Caco-2 (cell line): ENCODE data around the gene CEBPG. TPM values are rescaled to one million over a fixed set of nuclear protein-coding genes. Genes with fewer than 3 reads are reported as not detected.

ENCODE experiments used
- BruUV-seq: library from RNA; stranded (reverse); fragments of 400-500 nt; replicated peaks from 2 replicates; lab custom pipeline; 2021; lab: Mats Ljungman, UMichigan
- CTCF ChIA-PET: fragments of 300-600 bp; sonication (Branson Sonifier 250); formaldehyde crosslinking; loops from one replicate; lab custom pipeline; 2022; ENCODE audit warnings: antibody characterized with exemption; lab: Charles Lee
- POLR2A ChIA-PET: fragments of 300-600 bp; sonication (Branson Sonifier 250); formaldehyde crosslinking; loops from one replicate; lab custom pipeline; 2022; ENCODE audit warnings: antibody characterized with exemption; lab: Charles Lee
- DNase-seq, 2 experiments: peaks; one replicate each; pipeline versions ENCODE4 v3.0.0 to v3.0.0-alpha.2; 2020 to 2022
- H3K27me3 ChIP-seq: replicated peaks from 2 replicates; pipeline ENCODE4 v1.6.0; 2011; ENCODE audit warnings: low read length; ENCODE audit not compliant: control insufficient read depth, insufficient read depth
- H3K36me3 ChIP-seq: 2 replicates; pipeline ENCODE4 v1.5.1; 2011; ENCODE audit warnings: low read length; ENCODE audit not compliant: control insufficient read depth, insufficient read depth
- H3K4me1 ChIP-seq: fragments of 250-450 bp; sonication (Bioruptor Pico); 2 replicates; pipeline ENCODE4 v1.5.1; 2020; ENCODE audit warnings: mild to moderate bottlenecking
- H3K4me3 ChIP-seq: 2 replicates; pipeline ENCODE4 v1.5.1; 2011; ENCODE audit warnings: low read depth, mild to moderate bottlenecking, control low read depth, low read length
- H3K9me3 ChIP-seq: fragments of 250-450 bp; sonication (Bioruptor Pico); 2 replicates; pipeline ENCODE4 v1.5.1; 2020; ENCODE audit warnings: mild to moderate bottlenecking, moderate library complexity
- H3K27ac Mint-ChIP-seq: one replicate; pipeline ENCODE4 v1.8.0; 2022; ENCODE audit warnings: mixed read lengths; ENCODE audit not compliant: unreplicated experiment
- H3K27me3 Mint-ChIP-seq: one replicate; pipeline ENCODE4 v1.8.0; 2022; ENCODE audit warnings: mixed read lengths; ENCODE audit not compliant: insufficient read depth, unreplicated experiment
- H3K36me3 Mint-ChIP-seq: one replicate; pipeline ENCODE4 v1.8.0; 2022; ENCODE audit warnings: mild to moderate bottlenecking, mixed read lengths; ENCODE audit not compliant: insufficient read depth, unreplicated experiment
- H3K4me1 Mint-ChIP-seq: one replicate; pipeline ENCODE4 v1.8.0; 2022; ENCODE audit warnings: low read depth, mixed read lengths; ENCODE audit not compliant: unreplicated experiment
- H3K4me3 Mint-ChIP-seq: one replicate; pipeline ENCODE4 v1.8.0; 2022; ENCODE audit warnings: mild to moderate bottlenecking, moderate library complexity, mixed read lengths; ENCODE audit not compliant: unreplicated experiment
- H3K9me3 Mint-ChIP-seq: one replicate; pipeline ENCODE4 v1.8.0; 2022; ENCODE audit warnings: mixed read lengths; ENCODE audit not compliant: unreplicated experiment
- intact Hi-C: fragments of 100-400 bp; cut with micrococcal nuclease; formaldehyde crosslinking; loops from one replicate; pipeline ENCODE4 v1.10.0; 2022; ENCODE audit not compliant: unreplicated experiment
- total RNA-seq: library from RNA; stranded (reverse); gene quantifications from 2 replicates; pipeline ENCODE4 v1.2.3, GENCODE V29; 2022
- TF ChIP-seq, protein P1 (sequence below), 2 experiments: fragments of 200-600 bp in 1 of 2; IDR thresholded peaks; 1 replicate in 1 of 2; 2 replicates in 1 of 2; pipeline versions ENCODE4 v1.5.1 to v1.8.0; 2011 to 2022; ENCODE audit warnings: antibody characterized with exemption in 1 of 2, control low read depth in 1 of 2, inconsistent platforms in 1 of 2, low read depth in 1 of 2, low read length in 1 of 2, mild to moderate bottlenecking in 1 of 2, moderate library complexity in 1 of 2; ENCODE audit not compliant: insufficient read depth in 1 of 2, severe bottlenecking in 1 of 2, unreplicated experiment in 1 of 2

The CEBPG gene
- total RNA-seq, 1 experiment from 2014 or later = 79.4 TPM

DNA sequence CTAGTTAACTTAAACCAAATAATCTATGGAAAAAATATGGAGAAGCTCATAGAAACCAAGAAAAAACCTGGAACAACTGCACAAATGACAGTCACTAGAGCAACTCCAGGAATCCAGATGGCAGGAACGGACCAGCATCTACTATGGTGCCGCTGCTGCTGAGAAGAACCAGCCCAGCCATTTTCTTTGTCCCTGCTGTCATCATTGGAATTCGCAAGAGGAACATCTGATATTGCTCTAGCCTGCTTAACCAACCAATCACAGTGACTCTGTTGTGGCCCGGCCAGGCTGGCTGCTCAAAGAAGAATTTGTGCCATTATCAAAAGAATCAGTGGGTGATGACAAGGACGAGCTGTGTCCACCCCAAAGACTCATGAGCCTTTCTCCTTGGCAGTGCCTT is 38.1 kb upstream of the CEBPG start:
- no TSS peak for BruUV-seq
- POLR2A ChIA-PET = interaction anchor here (1.0 kb wide), 1 partner anchor 38 kb away, joined by 3 read pairs; the partner anchor contains the start of gene CEBPG
- Histone ChIP-seq H3K4me3 (no peak overlapping the region), H3K36me3 (no peaks in the 10 kb centered on the region), H3K9me3 (no peaks in the 10 kb centered on the region), H3K27me3 (no peaks in the 10 kb centered on the region), H3K4me1 (peaks cover 5% of the 10 kb centered on the region; the same call in 1 of the 2 replicates)
- TF ChIP-seq, protein P1, sequence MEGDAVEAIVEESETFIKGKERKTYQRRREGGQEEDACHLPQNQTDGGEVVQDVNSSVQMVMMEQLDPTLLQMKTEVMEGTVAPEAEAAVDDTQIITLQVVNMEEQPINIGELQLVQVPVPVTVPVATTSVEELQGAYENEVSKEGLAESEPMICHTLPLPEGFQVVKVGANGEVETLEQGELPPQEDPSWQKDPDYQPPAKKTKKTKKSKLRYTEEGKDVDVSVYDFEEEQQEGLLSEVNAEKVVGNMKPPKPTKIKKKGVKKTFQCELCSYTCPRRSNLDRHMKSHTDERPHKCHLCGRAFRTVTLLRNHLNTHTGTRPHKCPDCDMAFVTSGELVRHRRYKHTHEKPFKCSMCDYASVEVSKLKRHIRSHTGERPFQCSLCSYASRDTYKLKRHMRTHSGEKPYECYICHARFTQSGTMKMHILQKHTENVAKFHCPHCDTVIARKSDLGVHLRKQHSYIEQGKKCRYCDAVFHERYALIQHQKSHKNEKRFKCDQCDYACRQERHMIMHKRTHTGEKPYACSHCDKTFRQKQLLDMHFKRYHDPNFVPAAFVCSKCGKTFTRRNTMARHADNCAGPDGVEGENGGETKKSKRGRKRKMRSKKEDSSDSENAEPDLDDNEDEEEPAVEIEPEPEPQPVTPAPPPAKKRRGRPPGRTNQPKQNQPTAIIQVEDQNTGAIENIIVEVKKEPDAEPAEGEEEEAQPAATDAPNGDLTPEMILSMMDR (IDR thresholded peaks at IDR 0.05; ENCODE audit: insufficient read depth in 1 of 2, low read depth in 1 of 2, low read length in 1 of 2, severe bottlenecking in 1 of 2, unreplicated experiment in 1 of 2) = no peak
- CTCF ChIA-PET = no interaction called here
- no peaks in the 10 kb centered on the region for H3K9me3 Mint-ChIP-seq
- DNase-seq = no peak
- no peak overlapping the region for H3K4me3 Mint-ChIP-seq
- H3K4me1 Mint-ChIP-seq = peaks cover 6% of the 10 kb centered on the region
- no peaks in the 10 kb centered on the region for H3K27me3 Mint-ChIP-seq
- H3K27ac Mint-ChIP-seq = no peak overlapping the region
- H3K36me3 Mint-ChIP-seq = no peaks in the 10 kb centered on the region
- intact Hi-C loops = no loop called here

DNA sequence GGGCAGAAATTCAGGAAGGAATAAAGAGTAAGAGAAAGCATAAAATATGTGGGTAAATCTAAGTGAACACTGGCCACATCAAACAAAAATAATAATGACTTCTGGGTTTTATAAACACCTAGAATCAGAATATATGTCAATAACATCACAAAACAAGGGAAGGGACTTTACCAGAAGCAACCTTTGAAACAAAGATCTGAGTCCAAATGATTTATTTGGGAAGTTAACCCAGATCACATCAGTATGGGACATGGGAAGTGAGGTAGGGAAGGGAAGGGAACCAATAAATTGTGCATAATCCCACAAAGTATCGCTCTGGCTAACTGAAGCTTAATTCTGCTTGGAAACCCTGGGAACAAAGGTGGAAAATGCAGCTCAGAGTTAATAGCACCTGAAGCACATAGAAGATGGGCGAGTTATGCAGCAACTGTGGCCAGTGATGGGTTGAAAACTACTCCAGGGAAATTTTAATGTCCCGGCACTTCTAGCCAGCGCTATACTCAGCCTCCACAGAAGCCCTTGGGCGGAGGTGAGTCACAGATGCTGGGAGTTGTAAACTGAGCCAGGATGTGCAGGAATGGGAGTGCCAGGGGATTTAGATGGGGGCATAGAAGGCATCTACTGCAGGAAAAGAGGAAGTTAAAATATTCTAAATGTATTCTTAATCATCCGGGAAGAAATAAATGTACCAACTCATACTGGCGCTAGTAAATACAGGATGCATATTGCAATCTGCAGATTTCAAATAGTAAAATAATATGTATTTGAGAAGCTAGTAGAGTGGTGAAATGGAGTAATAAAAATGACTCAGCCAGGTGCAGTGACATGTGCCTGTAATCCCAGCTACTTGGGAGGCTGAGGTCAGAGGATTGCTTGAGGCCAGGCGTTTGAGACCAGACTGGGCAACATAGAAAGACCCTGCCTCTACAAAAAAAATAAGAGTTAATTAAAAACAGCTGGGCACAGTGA is 34.2 kb upstream of the CEBPG start:
- CTCF ChIA-PET = no interaction called here
- no peaks in the 10 kb centered on the region for H3K9me3 Mint-ChIP-seq
- H3K27me3 ChIP-seq = no peaks in the 10 kb centered on the region
- H3K36me3 Mint-ChIP-seq = no peaks in the 10 kb centered on the region
- H3K4me1 ChIP-seq = no peaks in the 10 kb centered on the region
- no TSS peak for BruUV-seq
- intact Hi-C loops = no loop called here
- no peaks in the 10 kb centered on the region for H3K36me3 ChIP-seq
- H3K27me3 Mint-ChIP-seq = no peaks in the 10 kb centered on the region
- POLR2A ChIA-PET = interaction anchor here (0.6 kb wide), 1 partner anchor 35 kb away, joined by 4 read pairs; no protein-coding TSS in a partner anchor
- H3K9me3 ChIP-seq = no peaks in the 10 kb centered on the region
- H3K4me1 Mint-ChIP-seq = peaks cover 6% of the 10 kb centered on the region
- no peak for DNase-seq
- TF ChIP-seq, protein P1 (IDR thresholded peaks at IDR 0.05; ENCODE audit: insufficient read depth in 1 of 2, low read depth in 1 of 2, low read length in 1 of 2, severe bottlenecking in 1 of 2, unreplicated experiment in 1 of 2) = no peak
- no peak overlapping the region for H3K27ac Mint-ChIP-seq
- no peak overlapping the region for H3K4me3 Mint-ChIP-seq
- H3K4me3 ChIP-seq = no peak overlapping the region

DNA sequence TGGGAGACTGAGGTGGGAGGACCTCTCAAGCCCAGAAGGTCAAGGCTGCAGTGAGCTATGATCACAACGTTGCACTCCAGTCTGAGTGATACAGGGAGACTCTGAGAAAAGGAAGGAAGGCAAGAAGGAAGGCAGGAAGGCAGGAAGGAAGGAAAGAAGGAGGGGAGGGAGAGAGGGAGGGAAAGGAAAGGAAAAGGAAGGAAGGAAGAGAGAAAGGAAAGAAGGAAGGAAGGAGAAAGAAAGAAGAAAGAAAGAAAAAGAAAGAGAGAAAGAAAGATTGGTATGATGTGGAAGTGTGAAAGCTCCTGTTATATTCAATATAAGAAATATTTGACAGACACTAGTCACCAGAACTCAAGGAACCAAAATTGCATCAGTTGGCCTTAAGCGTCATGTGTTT is 32.5 kb upstream of the CEBPG start:
- BruUV-seq = no TSS peak
- TF ChIP-seq, protein P1 (IDR thresholded peaks at IDR 0.05; ENCODE audit: insufficient read depth in 1 of 2, low read depth in 1 of 2, low read length in 1 of 2, severe bottlenecking in 1 of 2, unreplicated experiment in 1 of 2) = no peak
- no peak overlapping the region for H3K27ac Mint-ChIP-seq
- no peaks in the 10 kb centered on the region for H3K36me3 Mint-ChIP-seq
- H3K27me3 Mint-ChIP-seq = no peaks in the 10 kb centered on the region
- ChIA-PET POLR2A (interaction anchor here (1.2 kb wide), 1 partner anchor 32 kb away, joined by 6 read pairs; no protein-coding TSS in a partner anchor), CTCF (interaction anchor here (1.2 kb wide), 1 partner anchor 38 kb away, joined by 4 read pairs; the partner anchor contains the start of gene CEBPA)
- H3K9me3 Mint-ChIP-seq = no peaks in the 10 kb centered on the region
- Histone ChIP-seq H3K9me3 (no peaks in the 10 kb centered on the region), H3K27me3 (no peaks in the 10 kb centered on the region), H3K36me3 (no peaks in the 10 kb centered on the region), H3K4me1 (no peaks in the 10 kb centered on the region), H3K4me3 (no peak overlapping the region)
- intact Hi-C loops = no loop called here
- no peak for DNase-seq
- peaks cover 6% of the 10 kb centered on the region for H3K4me1 Mint-ChIP-seq
- no peak overlapping the region for H3K4me3 Mint-ChIP-seq
